K562 (cell line): ENCODE data around the gene EEF1A1. TPM values are rescaled to one million over a fixed set of nuclear protein-coding genes. Genes with fewer than 3 reads are reported as not detected.
"Not testable (repeated sequence)": the region's sequence is repeated elsewhere in the genome, so short reads cannot be mapped to it uniquely, and the experiment has no call there.

ENCODE experiments used
- ATAC-seq: fragments of 200-7000 bp; cut with Tn5 transposase; 3 replicates; pipeline ENCODE4 v1.9.1; 2020; ENCODE audit warnings: moderate library complexity
- BruUV-seq: library from RNA; stranded (reverse); fragments of 400-500 nt; replicated peaks from 2 replicates; lab custom pipeline; 2021; lab: Mats Ljungman, UMichigan
- CTCF ChIA-PET: fragments of 300-600 bp; formaldehyde crosslinking; extraction: SDS; loops from one replicate; lab custom pipeline; 2021; ENCODE audit warnings: low intra/inter-chr PET ratio; lab: Yijun Ruan, JAX
- POLR2A ChIA-PET: fragments of 300-600, 350-650 bp; sonication (Branson Sonifier 250); formaldehyde crosslinking; extraction: SDS; loops from one replicate; lab custom pipeline; 2021; ENCODE audit warnings: antibody characterized with exemption, inconsistent platforms; lab: Yijun Ruan, JAX
- DNase-seq, 4 experiments: peaks; one replicate each; pipeline versions ENCODE4 v3.0.0 to v3.0.0-alpha.2; 2011 to 2018; ENCODE audit warnings: low spot score in 3 of 4, mixed read lengths in 3 of 4; ENCODE audit errors: extremely low read depth in 1 of 4
- FAIRE-seq: peaks from 2 replicates; lab custom pipeline; 2011; peaks lifted over from hg19 to GRCh38; lab: Jason Lieb, UNC
- H2AFZ ChIP-seq: 2 replicates; pipeline ENCODE4 v1.6.0; 2011; ENCODE audit warnings: low read depth, low read length, control low read depth, inconsistent platforms
- H3K27ac ChIP-seq: fragments of 200-600 bp; 3 replicates; pipeline ENCODE4 v1.8.0; 2011; ENCODE audit warnings: low read depth, mild to moderate bottlenecking, control low read depth, inconsistent platforms, low read length, moderate library complexity, mixed read lengths; ENCODE audit errors: extremely low read depth
- H3K27me3 ChIP-seq, 2 experiments: fragments of 300-600 bp in 1 of 2; 2 replicates in 1 of 2; 3 replicates in 1 of 2; pipeline versions ENCODE4 v1.6.0 to v1.8.0; 2011; ENCODE audit warnings: inconsistent platforms in 2 of 2, low read length in 2 of 2, mild to moderate bottlenecking in 1 of 2, mixed read lengths in 1 of 2, moderate library complexity in 1 of 2; ENCODE audit not compliant: control insufficient read depth in 2 of 2, insufficient read depth in 2 of 2
- H3K36me3 ChIP-seq: fragments of 300-600 bp; 3 replicates; pipeline ENCODE4 v1.8.0; 2011; ENCODE audit warnings: mild to moderate bottlenecking, low read length, inconsistent platforms; ENCODE audit not compliant: control insufficient read depth, insufficient read depth
- H3K4me1 ChIP-seq, 2 experiments: fragments of 200-600 bp in 1 of 2; replicated peaks in 1 of 2; 2 replicates in 1 of 2; 3 replicates in 1 of 2; pipeline versions ENCODE4 v1.5.1 to v1.8.0; 2011; ENCODE audit warnings: inconsistent platforms in 2 of 2, low read length in 2 of 2, mild to moderate bottlenecking in 1 of 2, mixed read lengths in 1 of 2, moderate library complexity in 1 of 2; ENCODE audit not compliant: control insufficient read depth in 2 of 2, insufficient read depth in 2 of 2
- H3K4me2 ChIP-seq: 2 replicates; pipeline ENCODE4 v1.6.1; 2011; ENCODE audit warnings: low read length, control low read depth, inconsistent platforms, mixed read lengths; ENCODE audit not compliant: insufficient read depth
- H3K4me3 ChIP-seq: fragments of 200-600 bp; sonication (generic), shearing (Covaris generic); 2 replicates; pipeline ENCODE4 v1.5.1; 2016; ENCODE audit warnings: control low read depth, inconsistent platforms
- H3K79me2 ChIP-seq: fragments of 200-600 bp; 3 replicates; pipeline ENCODE4 v1.8.0; 2011; ENCODE audit warnings: low read length, inconsistent platforms; ENCODE audit not compliant: control insufficient read depth, insufficient read depth
- H3K9ac ChIP-seq, 2 experiments: 2 replicates each; pipeline versions ENCODE4 v1.6.0 to v1.6.1; 2011; ENCODE audit warnings: low read depth in 2 of 2, low read length in 2 of 2, control low read depth in 1 of 2, inconsistent platforms in 1 of 2, mild to moderate bottlenecking in 1 of 2, mixed read lengths in 1 of 2; ENCODE audit not compliant: insufficient read depth in 1 of 2
- H3K9me1 ChIP-seq: one replicate; pipeline ENCODE4 v1.6.0; 2011; ENCODE audit warnings: inconsistent platforms, mild to moderate bottlenecking, low read length, moderate library complexity; ENCODE audit not compliant: control insufficient read depth, insufficient read depth
- H3K9me3 ChIP-seq: replicated peaks from 2 replicates; pipeline ENCODE4 v1.5.1; 2011; ENCODE audit warnings: low read depth, low read length, inconsistent platforms; ENCODE audit not compliant: control insufficient read depth, insufficient read depth
- H4K20me1 ChIP-seq: replicated peaks from 2 replicates; pipeline ENCODE4 v1.6.1; 2011; ENCODE audit warnings: low read length, inconsistent platforms, mixed read lengths; ENCODE audit not compliant: control insufficient read depth, insufficient read depth
- C11orf30 ChIP-seq: fragments of 450-650 bp; IDR thresholded peaks from 2 replicates; pipeline ENCODE4 v1.6.1; 2016; ENCODE audit warnings: low read depth, mild to moderate bottlenecking
- ELK1 ChIP-seq: sonication (generic); formaldehyde crosslinking; IDR thresholded peaks from 2 replicates; pipeline ENCODE4 v1.8.1; 2022; ENCODE audit warnings: missing genetic modification reagents
- FOXJ3 ChIP-seq: sonication (generic); formaldehyde crosslinking; IDR thresholded peaks from 2 replicates; pipeline ENCODE4 v1.4.0; 2020; ENCODE audit warnings: mild to moderate bottlenecking, missing genetic modification reagents
- JUNB ChIP-seq: fragments of 450-650 bp; formaldehyde crosslinking; conservative IDR thresholded peaks from 2 replicates; pipeline ENCODE4 v1.4.0; 2020; ENCODE audit warnings: mild to moderate bottlenecking
- MIER1 ChIP-seq: fragments of 450-650 bp; IDR thresholded peaks from 2 replicates; pipeline ENCODE4 v1.6.1; 2016; ENCODE audit warnings: antibody characterized with exemption, mild to moderate bottlenecking, low read depth
- PCBP1 ChIP-seq: fragments of 200-400 bp; formaldehyde crosslinking; IDR thresholded peaks from 2 replicates; pipeline ENCODE4 v1.6.1; 2018; ENCODE audit warnings: mild to moderate bottlenecking, low read depth, low read length; ENCODE audit not compliant: poor library complexity, severe bottlenecking
- TARDBP ChIP-seq: fragments of 450-650 bp; IDR thresholded peaks from 2 replicates; pipeline ENCODE4 v1.6.1; 2016
- TRIM24 ChIP-seq, 2 experiments: fragments of 450-650 bp; IDR thresholded peaks; 2 replicates each; pipeline ENCODE4 v1.6.1; 2016
- ZNF696 ChIP-seq: fragments of 250-450 bp; sonication (Bioruptor Pico); conservative IDR thresholded peaks from 2 replicates; pipeline ENCODE4 v1.4.0; 2020; ENCODE audit warnings: mild to moderate bottlenecking, moderate library complexity
- WGBS: fragments of 100-300 bp; shearing (Covaris generic); methylation state at CpG from one replicate; pipeline ENCODE4 v1.1.6; 2016; ENCODE audit warnings: low coverage, mixed read lengths; ENCODE audit not compliant: insufficient coverage; ENCODE audit errors: missing lambda C conversion rate; 5-methylcytosine and 5-hydroxymethylcytosine counted together
- in situ Hi-C: fragments of 300-500 bp; cut with MboI; formaldehyde crosslinking; loops from 4 replicates; pipeline ENCODE4 v1.15.0; 2018; ENCODE audit warnings: inconsistent platforms, mixed read lengths
- intact Hi-C: fragments of 100-400 bp; cut with micrococcal nuclease; formaldehyde crosslinking; loops from 2 replicates; pipeline ENCODE4 v1.14.2; 2022
- polyA plus RNA-seq, 8 experiments: library from polyadenylated mRNA; depleted of rRNA in 4 of 8; stranded (reverse) in 5 of 8; unstranded in 3 of 8; fragments of >200 nt; fragmentation: Nextera tagmentation in 2 of 8; fragmentation: Illumina TruSeq in 1 of 8; extraction: Ambion mirVana in 2 of 8; extraction: Trizol in 1 of 8; gene quantifications; 2 replicates each; pipeline versions ENCODE4 v1.2.1 to v1.2.3, GENCODE V29; 2011 to 2014; ENCODE audit warnings: inconsistent platforms in 1 of 8, missing spikeins in 1 of 8
- total RNA-seq, 7 experiments: library from RNA; depleted of rRNA in 6 of 7; stranded (reverse); fragments of >200 nt in 6 of 7; fragmentation: Illumina TruSeq in 2 of 7; extraction: Trizol in 2 of 7; gene quantifications; 2 replicates each; pipeline versions ENCODE4 v1.2.1 to v1.2.3, GENCODE V29; 2011 to 2021; ENCODE audit warnings: low replicate concordance in 1 of 7
- TF ChIP-seq, protein P1 (sequence below): sonication (generic); formaldehyde crosslinking; IDR thresholded peaks from 2 replicates; pipeline ENCODE4 v1.8.1; 2023; ENCODE audit warnings: mild to moderate bottlenecking, missing genetic modification reagents, moderate library complexity

Gene EEF1A1
- total and polyA plus RNA-seq, 9 of the 15 experiments (the other 6 are each of a cell fraction or from before 2014, with no cell fraction given): 6,453 to 17,323 (median 11,082) TPM

DNA sequence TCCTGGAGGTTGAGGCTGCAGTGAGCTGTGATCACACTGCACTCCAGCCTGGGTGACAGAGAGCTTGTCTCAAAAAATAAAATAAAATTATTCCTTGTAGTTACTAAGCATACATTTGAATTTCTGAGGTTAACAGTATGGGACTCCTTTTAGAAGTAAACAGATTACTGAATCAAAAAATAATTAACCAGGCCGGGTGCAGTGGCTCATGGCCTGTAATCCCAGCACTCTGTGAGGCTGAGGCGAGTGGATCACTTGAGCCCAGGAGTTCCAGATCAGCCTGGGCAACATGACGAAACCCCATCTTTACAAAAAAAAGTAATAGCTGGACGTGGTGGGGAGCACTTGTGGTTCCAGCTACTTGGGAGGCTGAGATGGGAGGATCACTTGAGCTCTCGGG lies 22.1 kb upstream of the EEF1A1 start:
- ChIA-PET POLR2A (interaction anchor here (0.6 to 4.3 kb wide), 3 partner anchors 9 to 22 kb away, joined by 3 to 29 read pairs (median 3); partner anchors contain the start of gene EEF1A1), CTCF (no interaction called here)
- Histone ChIP-seq H4K20me1 (no peaks in the 10 kb centered on the region), H2AFZ (no peak overlapping the region), H3K4me1 (no peaks in the 10 kb centered on the region; a peak in 1 of 5 replicates), H3K36me3 (no peaks in the 10 kb centered on the region), H3K27ac (no peak overlapping the region), H3K9ac (no peak overlapping the region), H3K79me2 (no peaks in the 10 kb centered on the region), H3K4me3 (no peak overlapping the region), H3K4me2 (no peak overlapping the region), H3K9me3 (no peaks in the 10 kb centered on the region), H3K27me3 (no peaks in the 10 kb centered on the region), H3K9me1 (no peaks in the 10 kb centered on the region)
- WGBS: 37% methylated on average over 5 of the region's 5 CpGs
- intact Hi-C loops (no loop called here), in situ Hi-C loops (no loop called here)
- no peak for ATAC-seq
- FAIRE-seq: no peak
- no peak for DNase-seq
- BruUV-seq: no TSS peak
- TF ChIP-seq MIER1 (no peak), JUNB (CRISPR knock-in tag) (no peak), TARDBP (no peak), PCBP1 (no peak), ZNF696 (CRISPR knock-in tag) (no peak), ELK1 (no peak), TRIM24 (IDR thresholded peaks at IDR 0.05) (no peak), C11orf30 (no peak), FOXJ3 (CRISPR knock-in tag) (no peak)
- TF ChIP-seq, protein P1, sequence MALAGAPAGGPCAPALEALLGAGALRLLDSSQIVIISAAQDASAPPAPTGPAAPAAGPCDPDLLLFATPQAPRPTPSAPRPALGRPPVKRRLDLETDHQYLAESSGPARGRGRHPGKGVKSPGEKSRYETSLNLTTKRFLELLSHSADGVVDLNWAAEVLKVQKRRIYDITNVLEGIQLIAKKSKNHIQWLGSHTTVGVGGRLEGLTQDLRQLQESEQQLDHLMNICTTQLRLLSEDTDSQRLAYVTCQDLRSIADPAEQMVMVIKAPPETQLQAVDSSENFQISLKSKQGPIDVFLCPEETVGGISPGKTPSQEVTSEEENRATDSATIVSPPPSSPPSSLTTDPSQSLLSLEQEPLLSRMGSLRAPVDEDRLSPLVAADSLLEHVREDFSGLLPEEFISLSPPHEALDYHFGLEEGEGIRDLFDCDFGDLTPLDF (CRISPR knock-in tag): no peak

DNA sequence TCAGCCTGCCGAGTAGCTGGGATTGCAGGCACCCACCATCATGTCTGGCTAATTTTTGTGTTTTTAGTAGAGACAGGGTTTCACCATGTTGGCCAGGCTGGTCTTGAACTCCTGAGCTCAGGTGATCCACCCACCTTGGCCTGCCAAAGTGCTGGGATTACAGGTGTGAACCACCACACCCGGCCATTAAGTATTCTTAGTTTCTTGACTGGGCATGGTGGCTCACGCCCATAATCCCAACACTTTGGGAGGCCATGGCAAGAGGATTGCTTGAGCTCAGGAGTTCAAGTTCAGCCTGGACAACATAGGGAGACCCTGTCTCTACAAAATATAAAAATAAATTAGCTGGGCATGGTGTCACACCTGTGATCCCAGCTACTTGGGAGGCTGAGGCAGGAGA lies 21.6 kb upstream of the EEF1A1 start:
- H3K4me1 ChIP-seq, H3K9ac ChIP-seq, H3K4me3 ChIP-seq, H3K27ac ChIP-seq, in situ Hi-C loops, H3K27me3 ChIP-seq, H2AFZ ChIP-seq, CTCF ChIA-PET, FAIRE-seq, BruUV-seq, intact Hi-C loops, H3K9me1 ChIP-seq, H3K9me3 ChIP-seq, H3K79me2 ChIP-seq, DNase-seq, H3K36me3 ChIP-seq, H4K20me1 ChIP-seq, H3K4me2 ChIP-seq, ATAC-seq: not testable (repeated sequence)
- POLR2A ChIA-PET: interaction anchor here (0.6 to 4.3 kb wide), 3 partner anchors 9 to 21 kb away, joined by 3 to 29 read pairs (median 3); partner anchors contain the start of gene EEF1A1
- WGBS: 43% methylated on average over 3 of the region's 3 CpGs
